B cell (primary cell): ENCODE data around the gene CYFIP2.

Experiments
- EZH2 ChIP-seq: IDR thresholded peaks from 2 replicates; pipeline ENCODE4 v1.6.1; 2012; ENCODE audit warnings: borderline replicate concordance, low read depth, mild to moderate bottlenecking, moderate library complexity, low read length; ENCODE audit not compliant: insufficient read depth, poor library complexity, severe bottlenecking
- TF ChIP-seq, protein P1 (sequence below): fragments of 200-600 bp; IDR thresholded peaks from one replicate; pipeline ENCODE4 v1.8.0; 2022; ENCODE audit warnings: antibody characterized with exemption, mild to moderate bottlenecking

DNA sequence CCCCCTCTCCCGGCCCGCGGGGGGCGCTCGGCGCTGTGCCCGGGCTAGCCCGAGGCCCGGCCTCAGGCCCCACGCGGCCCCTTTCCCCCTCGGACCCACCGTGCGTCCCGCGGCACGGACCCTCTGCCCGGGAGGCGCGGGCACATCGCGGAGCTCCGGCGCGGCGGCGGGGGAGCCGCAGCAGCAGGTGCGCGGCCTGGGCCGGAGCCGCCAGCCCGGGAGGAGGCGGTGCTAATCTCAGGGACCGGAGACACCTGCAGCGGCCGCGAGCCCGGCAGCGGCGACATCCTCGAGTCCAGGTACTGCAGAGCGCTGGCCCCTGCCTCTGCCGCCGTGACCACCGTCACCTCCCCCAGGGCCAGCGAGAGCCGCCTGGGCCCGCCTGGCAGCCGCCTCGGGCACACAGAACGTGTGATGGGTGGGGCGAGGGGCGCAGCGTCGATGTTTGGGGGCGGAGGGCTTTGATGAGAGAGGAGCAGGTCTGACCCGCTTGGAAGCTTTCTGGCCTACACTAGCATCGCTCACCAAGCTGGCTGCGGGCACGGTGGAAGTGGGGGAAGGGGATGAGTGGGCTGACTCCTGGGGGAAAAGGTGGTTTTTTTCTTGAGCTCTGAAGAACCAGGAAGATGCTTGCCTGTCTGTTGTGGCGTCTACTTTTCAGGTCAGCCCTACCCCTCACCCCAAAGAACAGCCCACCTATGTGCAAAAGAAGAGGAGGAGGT is 524 bp downstream of the CYFIP2 start:
- no peak for TF ChIP-seq EZH2
- TF ChIP-seq, protein P1, sequence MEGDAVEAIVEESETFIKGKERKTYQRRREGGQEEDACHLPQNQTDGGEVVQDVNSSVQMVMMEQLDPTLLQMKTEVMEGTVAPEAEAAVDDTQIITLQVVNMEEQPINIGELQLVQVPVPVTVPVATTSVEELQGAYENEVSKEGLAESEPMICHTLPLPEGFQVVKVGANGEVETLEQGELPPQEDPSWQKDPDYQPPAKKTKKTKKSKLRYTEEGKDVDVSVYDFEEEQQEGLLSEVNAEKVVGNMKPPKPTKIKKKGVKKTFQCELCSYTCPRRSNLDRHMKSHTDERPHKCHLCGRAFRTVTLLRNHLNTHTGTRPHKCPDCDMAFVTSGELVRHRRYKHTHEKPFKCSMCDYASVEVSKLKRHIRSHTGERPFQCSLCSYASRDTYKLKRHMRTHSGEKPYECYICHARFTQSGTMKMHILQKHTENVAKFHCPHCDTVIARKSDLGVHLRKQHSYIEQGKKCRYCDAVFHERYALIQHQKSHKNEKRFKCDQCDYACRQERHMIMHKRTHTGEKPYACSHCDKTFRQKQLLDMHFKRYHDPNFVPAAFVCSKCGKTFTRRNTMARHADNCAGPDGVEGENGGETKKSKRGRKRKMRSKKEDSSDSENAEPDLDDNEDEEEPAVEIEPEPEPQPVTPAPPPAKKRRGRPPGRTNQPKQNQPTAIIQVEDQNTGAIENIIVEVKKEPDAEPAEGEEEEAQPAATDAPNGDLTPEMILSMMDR = no peak
